ENCODE results near the gene SMYD3. TPM values are rescaled to one million over a fixed set of nuclear protein-coding genes. Genes with fewer than 3 reads are reported as not detected.

The SMYD3 gene
- total and polyA plus RNA-seq, 9 donors: 8.0 to 13.9 (median 9.6) TPM

GRCh38 chr1:245901565-245901964, 605.5 kb downstream of the SMYD3 start:
- no peak overlapping the region for H3K27ac ChIP-seq (ENCODE audit: low read length)
- WGBS (ENCODE audit: insufficient coverage): no CpG with 5 or more reads among the region's 1 CpG

GRCh38 chr1:245901037-245901436, 606.0 kb downstream of the SMYD3 start:
- no peaks in the 10 kb centered on the region for H3K4me1 ChIP-seq (ENCODE audit: control insufficient read depth, insufficient read depth, low read length)
- DNase-seq: no peak
- no peaks in the 10 kb centered on the region for H3K9me3 ChIP-seq (replicated peaks; ENCODE audit: control insufficient read depth, low read depth, low read length)
- no CpG with 5 or more reads among the region's 2 CpGs for whole genome bisulfite sequencing (ENCODE audit: insufficient coverage)
- H3K4me3 ChIP-seq (ENCODE audit: low read length): no peak overlapping the region
- no peaks in the 10 kb centered on the region for H3K27me3 ChIP-seq (ENCODE audit: control insufficient read depth, insufficient read depth, low read length)
- H3K27ac ChIP-seq (ENCODE audit: low read length): no peak overlapping the region
- H3K36me3 ChIP-seq (ENCODE audit: control insufficient read depth, insufficient read depth, low read length): no peaks in the 10 kb centered on the region

More at GRCh38 chr1:245901565-245901964, 605.5 kb downstream of the SMYD3 start:
- Histone ChIP-seq H3K4me1 (ENCODE audit: control insufficient read depth, insufficient read depth, low read length) (no peaks in the 10 kb centered on the region), H3K4me3 (ENCODE audit: low read length) (no peak overlapping the region), H3K9me3 (replicated peaks; ENCODE audit: control insufficient read depth, low read depth, low read length) (no peaks in the 10 kb centered on the region), H3K36me3 (ENCODE audit: control insufficient read depth, insufficient read depth, low read length) (no peaks in the 10 kb centered on the region), H3K27me3 (ENCODE audit: control insufficient read depth, insufficient read depth, low read length) (no peaks in the 10 kb centered on the region)
- DNase-seq: no peak

- no peaks in the 10 kb centered on the region for H3K27me3 ChIP-seq (ENCODE audit: control insufficient read depth, insufficient read depth, low read length)
- no peaks in the 10 kb centered on the region for H3K4me1 ChIP-seq (ENCODE audit: control insufficient read depth, insufficient read depth, low read length)
- no peak for DNase-seq
- H3K36me3 ChIP-seq (ENCODE audit: control insufficient read depth, insufficient read depth, low read length): no peaks in the 10 kb centered on the region
- H3K27ac ChIP-seq (ENCODE audit: low read length): no peak overlapping the region
- 92% methylated on average over 1 of the region's 2 CpGs for WGBS (ENCODE audit: insufficient coverage)
- H3K4me3 ChIP-seq (ENCODE audit: low read length): no peak overlapping the region
- H3K9me3 ChIP-seq (replicated peaks; ENCODE audit: control insufficient read depth, low read depth, low read length): peaks cover 3% of the 10 kb centered on the region
These were observed 608.5 kb downstream of the SMYD3 start for GRCh38 chr1:245898581-245898980.

GRCh38 chr1:245896258-245896657, 610.8 kb downstream of the SMYD3 start:
- Histone ChIP-seq H3K9me3 (replicated peaks; ENCODE audit: control insufficient read depth, low read depth, low read length) (peaks cover 3% of the 10 kb centered on the region), H3K27ac (ENCODE audit: low read length) (no peak overlapping the region), H3K4me3 (ENCODE audit: low read length) (no peak overlapping the region), H3K36me3 (ENCODE audit: control insufficient read depth, insufficient read depth, low read length) (no peaks in the 10 kb centered on the region), H3K4me1 (ENCODE audit: control insufficient read depth, insufficient read depth, low read length) (no peaks in the 10 kb centered on the region), H3K27me3 (ENCODE audit: control insufficient read depth, insufficient read depth, low read length) (no peaks in the 10 kb centered on the region)
- no peak for DNase-seq
- WGBS (ENCODE audit: insufficient coverage): 71% methylated on average over 1 of the region's 3 CpGs

GRCh38 chr1:245895455-245895959, 611.6 kb downstream of the SMYD3 start:
- no peak overlapping the region for H3K4me3 ChIP-seq (ENCODE audit: low read length)
- H3K27me3 ChIP-seq (ENCODE audit: control insufficient read depth, insufficient read depth, low read length): no peaks in the 10 kb centered on the region
- H3K9me3 ChIP-seq (replicated peaks; ENCODE audit: control insufficient read depth, low read depth, low read length): peaks cover 3% of the 10 kb centered on the region
- H3K27ac ChIP-seq (ENCODE audit: low read length): no peak overlapping the region
- no peaks in the 10 kb centered on the region for H3K36me3 ChIP-seq (ENCODE audit: control insufficient read depth, insufficient read depth, low read length)
- H3K4me1 ChIP-seq (ENCODE audit: control insufficient read depth, insufficient read depth, low read length): no peaks in the 10 kb centered on the region
- WGBS (ENCODE audit: insufficient coverage): 100% methylated on average over 1 of the region's 5 CpGs
- no peak for DNase-seq

- Histone ChIP-seq H3K36me3 (ENCODE audit: control insufficient read depth, insufficient read depth, low read length) (no peaks in the 10 kb centered on the region), H3K4me3 (ENCODE audit: low read length) (no peak overlapping the region), H3K9me3 (replicated peaks; ENCODE audit: control insufficient read depth, low read depth, low read length) (peaks cover 3% of the 10 kb centered on the region), H3K4me1 (ENCODE audit: control insufficient read depth, insufficient read depth, low read length) (no peaks in the 10 kb centered on the region), H3K27me3 (ENCODE audit: control insufficient read depth, insufficient read depth, low read length) (no peaks in the 10 kb centered on the region), H3K27ac (ENCODE audit: low read length) (no peak overlapping the region)
- DNase-seq: no peak
- WGBS (ENCODE audit: insufficient coverage): 53% methylated on average over 3 of the region's 7 CpGs
These were observed 612.2 kb downstream of the SMYD3 start for GRCh38 chr1:245894843-245895242.

- no peak for DNase-seq
- no peaks in the 10 kb centered on the region for H3K36me3 ChIP-seq (ENCODE audit: control insufficient read depth, insufficient read depth, low read length)
- H3K4me1 ChIP-seq (ENCODE audit: control insufficient read depth, insufficient read depth, low read length): no peaks in the 10 kb centered on the region
- peaks cover 3% of the 10 kb centered on the region for H3K9me3 ChIP-seq (replicated peaks; ENCODE audit: control insufficient read depth, low read depth, low read length)
- H3K27me3 ChIP-seq (ENCODE audit: control insufficient read depth, insufficient read depth, low read length): no peaks in the 10 kb centered on the region
- WGBS (ENCODE audit: insufficient coverage): no CpG with 5 or more reads among the region's 1 CpG
- no peak overlapping the region for H3K27ac ChIP-seq (ENCODE audit: low read length)
- H3K4me3 ChIP-seq (ENCODE audit: low read length): no peak overlapping the region
These were observed 614.1 kb downstream of the SMYD3 start for GRCh38 chr1:245893025-245893424.

GRCh38 chr1:245888809-245889208, 618.3 kb downstream of the SMYD3 start:
- WGBS (ENCODE audit: insufficient coverage): no CpG with 5 or more reads among the region's 2 CpGs

GRCh38 chr1:245887829-245888228, 619.2 kb downstream of the SMYD3 start:
- Histone ChIP-seq H3K4me1 (ENCODE audit: control insufficient read depth, insufficient read depth, low read length) (no peaks in the 10 kb centered on the region), H3K4me3 (ENCODE audit: low read length) (no peak overlapping the region), H3K27ac (ENCODE audit: low read length) (no peak overlapping the region), H3K9me3 (replicated peaks; ENCODE audit: control insufficient read depth, low read depth, low read length) (no peaks in the 10 kb centered on the region), H3K36me3 (ENCODE audit: control insufficient read depth, insufficient read depth, low read length) (no peaks in the 10 kb centered on the region), H3K27me3 (ENCODE audit: control insufficient read depth, insufficient read depth, low read length) (no peaks in the 10 kb centered on the region)
- no CpG with 5 or more reads among the region's 1 CpG for WGBS (ENCODE audit: insufficient coverage)
- DNase-seq: no peak

More at GRCh38 chr1:245888809-245889208, 618.3 kb downstream of the SMYD3 start:
- Histone ChIP-seq H3K27ac (ENCODE audit: low read length) (no peak overlapping the region), H3K36me3 (ENCODE audit: control insufficient read depth, insufficient read depth, low read length) (no peaks in the 10 kb centered on the region), H3K4me1 (ENCODE audit: control insufficient read depth, insufficient read depth, low read length) (no peaks in the 10 kb centered on the region), H3K4me3 (ENCODE audit: low read length) (no peak overlapping the region), H3K27me3 (ENCODE audit: control insufficient read depth, insufficient read depth, low read length) (no peaks in the 10 kb centered on the region), H3K9me3 (replicated peaks; ENCODE audit: control insufficient read depth, low read depth, low read length) (no peaks in the 10 kb centered on the region)
- DNase-seq: no peak

- no peaks in the 10 kb centered on the region for H3K27me3 ChIP-seq (ENCODE audit: control insufficient read depth, insufficient read depth, low read length)
- no peaks in the 10 kb centered on the region for H3K36me3 ChIP-seq (ENCODE audit: control insufficient read depth, insufficient read depth, low read length)
- H3K4me3 ChIP-seq (ENCODE audit: low read length): no peak overlapping the region
- DNase-seq: no peak
- H3K9me3 ChIP-seq (replicated peaks; ENCODE audit: control insufficient read depth, low read depth, low read length): no peaks in the 10 kb centered on the region
- no peak overlapping the region for H3K27ac ChIP-seq (ENCODE audit: low read length)
- H3K4me1 ChIP-seq (ENCODE audit: control insufficient read depth, insufficient read depth, low read length): peaks cover 4% of the 10 kb centered on the region
- 58% methylated on average over 7 of the region's 10 CpGs for WGBS (ENCODE audit: insufficient coverage)
These were observed 625.2 kb downstream of the SMYD3 start for GRCh38 chr1:245881767-245882391.
